Activated CD8-positive, alpha-beta memory T cell treated with anti-CD3 and anti-CD28 coated beads for 4 hours (primary cell): ENCODE results near the gene C6orf47.
"Not testable (repeated sequence)": the region's sequence is repeated elsewhere in the genome, so short reads cannot be mapped to it uniquely, and the experiment has no call there.

Experiments
- DNase-seq, 2 donors: peaks; one replicate each; pipeline ENCODE4 v3.0.0-alpha.2; 2020; ENCODE audit warnings: low read depth in 2 of 2

C6orf47 gene

GRCh38 chr6:31660381-31661261 is at the start of gene C6orf47:
TSS of gene C6orf47 (minus strand) at chr6:31660778. CDS start at chr6:31659947, 831 bp downstream.
- peak; percentile 56 for DNase-seq

DNA sequence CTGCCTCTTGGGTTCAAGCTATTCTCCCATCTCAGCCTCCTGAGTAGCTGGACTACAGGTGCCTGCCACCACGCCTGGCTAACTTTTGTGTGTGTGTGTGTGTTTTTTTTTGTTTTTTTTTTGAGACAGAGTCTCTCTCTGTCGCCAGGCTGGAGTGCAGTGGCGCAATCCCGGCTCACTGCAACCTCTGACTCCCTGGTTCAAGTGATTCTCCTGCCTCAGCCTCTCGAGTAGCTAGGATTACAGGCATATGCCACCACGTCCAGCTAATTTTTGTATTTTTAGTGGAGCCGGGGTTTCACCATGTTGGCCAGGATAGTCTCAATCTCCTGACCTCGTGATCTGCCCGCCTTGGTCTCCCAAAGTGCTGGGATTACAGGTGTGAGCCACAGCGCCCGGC is 48.6 kb upstream of the C6orf47 start:
- DNase-seq = not testable (repeated sequence)

GRCh38 chr6:31708224-31708623 is 47.6 kb upstream of the C6orf47 start:
- DNase-seq = no peak

DNA sequence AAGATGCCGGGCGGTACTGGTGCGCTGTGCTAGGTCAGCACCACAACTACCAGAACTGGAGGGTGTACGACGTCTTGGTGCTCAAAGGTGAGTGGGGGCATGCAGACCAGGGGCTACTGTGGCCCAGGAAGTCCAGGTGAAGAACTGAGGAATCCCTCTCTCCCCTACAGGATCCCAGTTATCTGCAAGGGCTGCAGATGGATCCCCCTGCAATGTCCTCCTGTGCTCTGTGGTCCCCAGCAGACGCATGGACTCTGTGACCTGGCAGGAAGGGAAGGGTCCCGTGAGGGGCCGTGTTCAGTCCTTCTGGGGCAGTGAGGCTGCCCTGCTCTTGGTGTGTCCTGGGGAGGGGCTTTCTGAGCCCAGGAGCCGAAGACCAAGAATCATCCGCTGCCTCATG is 47.1 kb upstream of the C6orf47 start:
- no peak for DNase-seq

DNA sequence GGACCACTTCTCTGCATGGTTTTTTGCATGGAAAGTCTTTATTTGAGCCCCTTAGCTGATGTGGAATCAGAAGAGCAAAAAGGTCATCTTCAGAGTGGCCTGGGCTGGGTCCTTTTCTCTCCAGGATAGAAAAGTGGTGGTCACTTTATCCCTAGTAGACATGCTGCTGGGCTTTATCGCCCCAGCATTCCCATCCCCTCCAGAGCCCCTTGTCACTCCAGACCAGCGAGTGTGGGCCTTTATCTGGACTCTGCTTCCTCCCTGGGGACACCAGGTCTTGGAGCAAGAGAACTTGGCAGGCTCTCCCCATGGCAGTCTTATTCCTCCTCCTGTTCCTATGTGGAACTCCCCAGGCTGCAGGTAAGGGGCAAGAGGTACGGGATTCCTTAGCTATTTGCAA is 46.0 kb upstream of the C6orf47 start, which contains the start of gene LY6G6F:
Gene LY6G6F (plus strand): TSS at position 268 of the 400 bp plus-strand sequence. CDS start 41 bp downstream, at position 309.
- DNase-seq = no peak

DNA sequence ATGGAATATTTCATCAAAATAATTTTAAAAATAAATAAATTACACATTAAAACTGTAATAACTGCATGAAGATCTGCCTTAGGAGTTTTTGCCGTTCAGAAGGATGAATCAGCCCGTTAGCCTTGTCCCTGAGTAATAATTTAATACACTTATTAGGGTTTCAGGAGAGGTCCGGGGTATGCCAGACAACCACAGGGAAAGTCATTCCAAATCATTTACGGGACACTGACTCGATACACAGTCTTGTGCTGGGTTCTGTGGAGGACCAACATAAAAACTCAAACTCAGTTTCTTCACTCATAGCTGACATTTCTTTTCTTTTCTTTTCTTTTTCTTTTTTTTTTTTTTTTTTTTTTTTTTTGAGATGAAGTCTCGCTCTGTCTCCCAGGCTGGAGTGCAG is 45.4 kb upstream of the C6orf47 start:
- DNase-seq = no peak

DNA sequence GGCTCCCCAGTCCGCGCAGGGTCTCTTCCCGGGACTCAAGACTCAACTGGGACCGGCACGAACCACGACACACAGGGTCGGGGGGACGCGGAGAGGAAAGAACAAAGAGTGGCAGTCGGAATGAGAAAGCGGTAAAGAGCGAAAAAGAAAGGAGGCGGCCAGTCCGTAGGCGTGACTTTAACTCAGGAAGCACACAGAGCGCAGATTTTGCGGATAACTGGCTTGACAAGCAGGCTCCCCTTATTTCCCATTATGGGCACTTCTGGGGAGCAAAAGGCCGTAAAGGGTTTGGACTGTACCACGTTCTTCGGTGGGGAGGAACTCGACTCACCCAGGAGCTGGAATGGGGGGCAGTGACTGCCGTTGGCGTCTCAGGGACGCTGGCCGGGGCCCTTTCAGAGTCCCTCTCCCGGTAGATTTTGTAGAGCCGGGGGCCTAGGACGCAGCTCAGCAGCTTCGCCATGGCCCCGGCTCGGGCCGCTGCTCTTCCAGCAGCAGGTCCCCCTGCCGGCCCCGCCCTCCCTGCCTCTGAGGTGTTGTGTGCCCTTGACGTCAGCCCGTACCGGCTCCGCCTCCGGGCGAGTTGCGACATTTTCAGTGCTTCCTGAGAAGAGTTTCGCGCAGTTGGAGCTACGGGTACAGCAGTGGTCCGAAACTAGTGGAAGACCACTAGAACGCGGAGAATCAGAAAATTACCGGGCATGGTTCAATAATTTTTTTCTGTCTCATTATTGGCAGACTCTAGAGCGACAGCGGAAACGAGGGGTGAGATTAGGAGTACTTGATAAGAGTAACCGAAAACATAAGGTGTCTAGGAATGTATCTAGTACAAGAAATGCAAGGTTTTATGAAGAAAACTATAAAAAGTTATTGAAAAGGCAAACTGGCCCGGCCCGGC is 42.5 kb upstream of the C6orf47 start, which contains the start of gene ABHD16A:
Gene ABHD16A (minus strand): TSS at position 506 of the 898 bp plus-strand sequence. CDS start 43 bp downstream, at position 463.
- peak; percentile 93 to 96 for DNase-seq

- DNase-seq = no peak
These were observed 41.8 kb upstream of the C6orf47 start for GRCh38 chr6:31702405-31702818.

GRCh38 chr6:31701666-31702404 is 41.3 kb upstream of the C6orf47 start:
- no peak for DNase-seq

DNA sequence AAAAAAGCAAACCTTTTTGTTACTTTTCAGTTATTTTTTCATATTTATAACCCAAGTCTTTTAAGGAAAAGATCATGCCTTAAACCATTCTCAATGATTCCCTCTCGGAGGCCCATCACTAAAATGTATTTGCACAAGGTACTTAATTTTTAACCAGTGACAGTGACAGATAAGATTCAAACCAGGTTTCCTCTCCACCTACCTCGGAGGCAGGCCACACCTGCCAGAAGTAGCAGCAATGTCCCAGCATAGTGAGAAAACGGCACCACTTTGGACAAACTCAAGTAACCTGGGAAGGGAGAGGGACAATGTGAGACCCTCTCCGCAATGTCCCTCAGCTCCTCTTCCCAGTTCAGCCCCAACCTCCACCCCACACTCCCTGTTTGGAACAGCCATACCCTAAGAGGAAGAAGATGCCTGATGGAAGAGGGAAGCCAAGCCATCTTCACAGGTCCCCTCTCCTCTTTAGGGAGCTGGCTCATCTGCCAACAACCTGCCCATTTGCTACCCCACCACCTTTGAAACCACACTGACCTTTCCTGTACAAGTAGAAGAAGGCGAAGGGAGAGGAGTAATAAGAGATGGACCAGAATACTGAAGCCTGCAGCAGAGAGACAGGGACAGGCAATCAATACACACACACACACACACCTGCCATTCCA is 40.3 kb upstream of the C6orf47 start:
- DNase-seq = no peak

- DNase-seq = no peak
These were observed 37.0 kb upstream of the C6orf47 start for GRCh38 chr6:31697555-31697954.

DNA sequence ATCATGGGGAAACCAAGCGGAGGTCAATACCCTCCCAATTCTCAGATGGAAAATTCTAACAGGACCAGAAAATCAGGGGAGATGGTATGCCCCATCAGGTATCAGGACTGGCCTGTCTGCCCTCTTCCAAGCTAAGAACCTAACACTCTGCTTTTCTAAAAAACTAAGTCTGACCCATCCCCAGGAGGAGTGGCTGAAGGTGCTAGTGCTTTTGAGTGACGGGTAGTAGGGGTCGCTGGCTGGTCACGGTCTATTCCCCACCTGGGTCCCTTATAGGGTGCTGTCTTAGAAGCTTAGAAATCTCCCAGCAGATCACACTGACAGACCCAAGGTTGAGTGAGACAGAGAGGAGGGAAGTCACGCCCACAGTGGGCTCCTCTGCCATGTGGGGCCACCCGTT is 33.0 kb upstream of the C6orf47 start:
- no peak for DNase-seq

DNA sequence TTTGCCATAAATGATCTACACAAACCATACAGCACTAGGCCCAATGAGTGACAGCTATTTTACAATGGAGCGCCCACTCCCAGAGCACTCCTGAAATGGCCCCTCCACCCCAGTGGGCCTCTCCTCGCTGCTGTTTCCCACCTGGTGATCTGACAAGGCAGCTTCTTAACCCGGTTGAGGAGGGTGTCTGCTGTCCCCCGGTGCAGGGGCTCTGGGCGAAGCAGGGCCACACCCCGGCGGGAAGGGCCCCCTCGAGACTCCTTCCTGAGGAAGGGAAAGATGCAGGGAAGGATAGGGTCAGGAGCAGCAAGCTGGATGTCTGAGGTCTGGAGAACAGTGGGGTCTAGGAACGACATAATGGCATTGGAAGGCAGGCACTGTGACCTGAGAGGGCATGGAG is 32.3 kb upstream of the C6orf47 start:
- no peak for DNase-seq

GRCh38 chr6:31692353-31692752 is 31.8 kb upstream of the C6orf47 start:
- DNase-seq = no peak

GRCh38 chr6:31691564-31692108 is 31.1 kb upstream of the C6orf47 start:
- DNase-seq = no peak

DNA sequence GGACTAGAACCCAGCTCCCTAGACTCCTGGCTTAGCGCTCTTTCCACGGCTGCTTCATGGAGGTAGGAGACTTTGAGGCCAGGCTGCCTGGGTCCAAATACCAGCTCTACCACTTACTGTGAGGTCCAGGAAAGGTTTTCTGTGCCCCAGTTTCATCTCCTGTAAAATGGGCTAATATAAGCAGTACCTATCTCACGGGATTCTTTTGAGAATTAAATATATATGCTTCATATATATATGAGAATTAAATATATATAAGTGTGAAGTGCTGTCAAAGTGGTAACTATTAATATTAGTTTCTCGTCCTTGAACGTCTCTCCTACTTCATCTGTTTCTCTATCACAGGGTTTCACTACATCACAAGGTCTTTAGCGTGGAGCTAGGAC is 30.5 kb upstream of the C6orf47 start:
- no peak for DNase-seq

GRCh38 chr6:31690231-31691077 is 29.9 kb upstream of the C6orf47 start:
- DNase-seq = no peak

- DNase-seq = no peak
These were observed 28.9 kb upstream of the C6orf47 start for GRCh38 chr6:31689249-31690110.
